IPS DF 6.9 (cell line): ENCODE measurements around the gene CAD.
"Not testable (repeated sequence)": the region's sequence is repeated elsewhere in the genome, so short reads cannot be mapped to it uniquely, and the experiment has no call there.

ENCODE experiments used
- DNase-seq: peaks from one replicate; pipeline ENCODE4 v3.0.0-alpha.2; 2013; ENCODE audit warnings: low read depth, low spot score
- H3K27ac ChIP-seq: one replicate; pipeline ENCODE4 v1.5.1; 2013; ENCODE audit warnings: low read length, control low read depth
- H3K27me3 ChIP-seq: 2 replicates; pipeline ENCODE4 v1.6.1; 2013; ENCODE audit warnings: mild to moderate bottlenecking, low read length; ENCODE audit not compliant: control insufficient read depth, insufficient read depth
- H3K36me3 ChIP-seq: 2 replicates; pipeline ENCODE4 v1.6.1; 2013; ENCODE audit warnings: low read length; ENCODE audit not compliant: control insufficient read depth, insufficient read depth
- H3K4me1 ChIP-seq: 2 replicates; pipeline ENCODE4 v1.6.1; 2013; ENCODE audit warnings: low read length; ENCODE audit not compliant: control insufficient read depth, insufficient read depth
- H3K4me3 ChIP-seq: 2 replicates; pipeline ENCODE4 v1.5.1; 2013; ENCODE audit warnings: mild to moderate bottlenecking, low read length
- H3K9me3 ChIP-seq: 2 replicates; pipeline ENCODE4 v1.6.1; 2013; ENCODE audit warnings: low read length, inconsistent platforms; ENCODE audit not compliant: control insufficient read depth, insufficient read depth
- WGBS: extraction: QIAGEN DNeasy Blood & Tissue Kit; methylation state at CpG from one replicate; pipeline ENCODE4 v1.1.7; 2013; ENCODE audit warnings: mixed read lengths, missing lambda C conversion rate; ENCODE audit not compliant: insufficient read length, insufficient coverage; 5-methylcytosine and 5-hydroxymethylcytosine counted together

CAD gene

DNA sequence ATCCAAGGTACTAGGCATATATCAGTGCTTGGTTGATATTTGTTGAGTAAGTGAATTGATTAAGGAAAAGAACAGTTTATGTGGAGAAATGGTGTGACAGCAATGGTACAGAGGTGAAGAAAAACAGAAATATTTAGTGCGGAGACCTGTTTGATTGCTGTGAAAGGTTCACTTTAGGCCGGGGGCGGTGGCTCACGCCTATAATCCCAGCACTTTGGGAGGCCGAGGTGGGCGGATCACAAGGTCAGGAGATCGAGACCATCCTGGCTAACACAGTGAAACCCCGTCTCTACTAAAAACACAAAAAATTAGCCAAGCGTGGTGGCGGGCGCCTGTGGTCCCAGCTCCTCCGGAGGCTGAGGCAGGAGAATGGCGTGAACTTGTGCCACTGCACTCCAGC, 51.1 kb downstream of the CAD start:
- H3K4me3 ChIP-seq, DNase-seq, H3K27ac ChIP-seq, H3K36me3 ChIP-seq, H3K4me1 ChIP-seq, H3K9me3 ChIP-seq: not testable (repeated sequence)
- peaks cover 24% of the 10 kb centered on the region for H3K27me3 ChIP-seq
- WGBS = no CpG with 5 or more reads among the region's 13 CpGs

DNA sequence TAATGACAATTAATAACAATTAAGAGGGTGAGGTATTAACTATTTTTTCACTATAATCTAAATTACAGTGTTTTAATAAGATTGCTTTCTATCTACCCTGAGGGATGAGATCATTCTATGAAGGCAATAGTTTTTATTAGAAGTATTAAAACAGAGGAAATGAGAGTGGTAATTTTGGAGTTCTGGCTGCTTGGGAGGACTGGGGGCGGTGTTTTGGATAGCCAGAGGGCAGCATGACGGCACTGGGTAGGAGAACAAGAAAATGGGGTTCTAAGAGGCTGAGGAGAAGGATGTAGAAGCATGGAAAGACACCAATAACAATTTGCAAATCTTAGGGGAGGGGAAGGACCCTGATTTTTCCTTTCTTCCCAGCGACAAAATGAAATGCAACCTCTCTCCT, 53.0 kb downstream of the CAD start:
- Histone ChIP-seq H3K9me3 (no peaks in the 10 kb centered on the region), H3K4me3 (no peak overlapping the region), H3K4me1 (no peaks in the 10 kb centered on the region), H3K36me3 (no peaks in the 10 kb centered on the region), H3K27me3 (peaks cover 9% of the 10 kb centered on the region; the same call in 1 of the 2 replicates), H3K27ac (no peak overlapping the region)
- WGBS = no CpG with 5 or more reads among the region's 3 CpGs
- no peak for DNase-seq

DNA sequence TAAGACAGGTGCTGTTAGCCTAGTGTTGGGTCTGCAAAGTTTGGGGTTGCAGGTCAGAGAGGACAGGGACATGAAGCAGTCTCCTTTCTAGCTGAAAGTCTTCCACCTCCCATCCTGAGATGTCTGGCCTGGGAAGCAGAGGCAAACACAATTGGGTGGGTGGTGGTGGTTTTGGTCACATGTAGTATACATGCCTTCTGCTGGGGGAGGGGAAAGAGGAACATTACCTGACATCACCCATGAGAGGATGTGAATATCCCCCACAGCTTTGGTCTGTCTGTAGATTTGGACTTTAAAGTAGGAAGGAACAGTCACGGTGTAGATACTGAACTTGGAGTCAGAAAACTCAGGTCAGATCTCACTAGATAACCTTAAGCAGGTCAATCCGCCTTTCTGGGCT, 53.5 kb downstream of the CAD start:
- no peak overlapping the region for H3K27ac ChIP-seq
- no CpG with 5 or more reads among the region's 2 CpGs for WGBS
- H3K9me3 ChIP-seq = no peaks in the 10 kb centered on the region
- H3K27me3 ChIP-seq = peaks cover 4% of the 10 kb centered on the region; the same call in 1 of the 2 replicates
- H3K4me3 ChIP-seq = no peak overlapping the region
- DNase-seq = no peak
- H3K36me3 ChIP-seq = no peaks in the 10 kb centered on the region
- no peaks in the 10 kb centered on the region for H3K4me1 ChIP-seq

DNA sequence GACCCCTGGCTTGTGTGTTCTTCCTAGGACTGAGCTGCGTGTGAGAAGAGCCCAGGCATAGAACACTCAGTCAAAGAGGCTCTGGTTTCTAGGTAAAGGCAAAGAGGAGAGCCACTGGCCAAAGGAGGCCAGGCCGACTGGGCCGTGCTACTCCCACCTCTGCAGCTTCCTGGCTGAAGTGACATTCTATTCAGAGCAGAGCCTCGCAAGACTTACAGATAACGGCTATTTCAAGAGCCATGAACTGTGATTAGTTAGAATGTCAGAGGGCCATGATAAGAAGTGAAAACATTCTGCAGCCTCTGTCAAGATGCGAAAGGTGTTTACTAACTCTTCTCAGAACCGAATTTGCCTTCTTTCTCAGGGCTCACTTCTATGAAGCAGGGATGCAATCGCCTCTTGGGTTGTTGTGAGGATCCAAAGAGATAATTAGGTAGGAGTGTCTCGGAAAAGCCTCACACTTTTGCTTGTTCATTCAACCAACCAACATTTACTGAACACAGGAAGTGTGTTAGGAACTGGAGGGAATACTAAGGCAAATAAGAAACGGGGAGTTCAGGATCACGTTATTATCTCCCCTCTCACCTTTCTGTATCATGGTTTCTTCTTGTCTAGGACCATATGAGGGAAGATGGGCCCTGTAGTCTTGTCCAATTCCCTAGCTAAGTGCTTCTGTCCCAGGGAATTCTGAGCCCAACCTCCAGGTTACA, 54.6 kb downstream of the CAD start:
- no peak for DNase-seq
- Histone ChIP-seq H3K36me3 (no peaks in the 10 kb centered on the region), H3K4me1 (no peaks in the 10 kb centered on the region), H3K9me3 (no peaks in the 10 kb centered on the region), H3K27me3 (no peaks in the 10 kb centered on the region; the same call in 1 of the 2 replicates), H3K27ac (no peak overlapping the region), H3K4me3 (no peak overlapping the region)
- no CpG with 5 or more reads among the region's 11 CpGs for WGBS

DNA sequence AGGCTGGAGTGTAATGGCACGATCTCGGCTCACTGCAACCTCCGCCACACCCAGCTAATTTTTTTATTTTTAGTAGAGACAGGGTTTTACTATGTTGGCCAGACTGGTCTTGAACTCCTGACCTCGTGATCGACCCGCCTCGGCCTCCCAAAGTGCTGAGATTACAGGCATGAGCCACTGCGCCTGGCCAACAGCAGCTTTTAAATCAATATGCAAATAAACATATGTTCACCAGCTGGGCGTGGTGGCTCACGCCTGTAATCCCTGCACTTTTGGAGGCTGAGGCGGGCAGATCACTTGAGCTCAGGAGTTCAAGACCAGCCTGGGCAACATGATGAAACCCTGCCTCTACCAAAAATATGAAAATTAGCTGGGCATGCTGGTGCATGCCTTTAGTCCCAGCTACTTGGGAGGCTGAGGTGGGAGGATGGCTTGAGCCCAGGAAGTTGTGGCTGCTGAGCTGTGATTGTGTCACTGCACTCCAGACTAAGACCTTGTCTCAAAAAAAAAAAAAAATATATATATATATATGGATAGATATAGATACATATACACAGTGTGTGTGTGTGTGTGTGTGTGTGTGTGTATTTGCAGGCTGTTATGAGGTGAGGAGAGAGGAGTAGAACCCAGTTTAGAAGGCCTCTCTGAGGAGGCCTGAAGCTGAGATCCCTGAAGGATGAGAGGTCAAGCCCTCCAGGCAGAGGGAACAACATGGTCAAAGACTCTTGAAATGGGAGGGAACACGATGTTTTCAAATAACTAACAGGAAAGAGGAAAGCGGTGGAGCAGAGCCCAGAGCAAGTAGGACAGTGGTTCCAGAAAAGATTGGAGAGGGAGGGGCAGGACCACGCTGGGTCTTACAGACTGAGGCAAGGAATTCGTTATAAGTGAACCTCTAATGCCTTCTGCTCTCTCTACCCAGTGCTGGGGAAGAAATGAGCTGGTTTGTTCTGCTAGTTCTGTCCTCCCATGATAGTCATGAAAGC, 55.7 kb downstream of the CAD start:
- H3K4me1 ChIP-seq, H3K27ac ChIP-seq, DNase-seq, H3K4me3 ChIP-seq, H3K27me3 ChIP-seq, H3K9me3 ChIP-seq, H3K36me3 ChIP-seq: not testable (repeated sequence)
- no CpG with 5 or more reads among the region's 15 CpGs for WGBS

DNA sequence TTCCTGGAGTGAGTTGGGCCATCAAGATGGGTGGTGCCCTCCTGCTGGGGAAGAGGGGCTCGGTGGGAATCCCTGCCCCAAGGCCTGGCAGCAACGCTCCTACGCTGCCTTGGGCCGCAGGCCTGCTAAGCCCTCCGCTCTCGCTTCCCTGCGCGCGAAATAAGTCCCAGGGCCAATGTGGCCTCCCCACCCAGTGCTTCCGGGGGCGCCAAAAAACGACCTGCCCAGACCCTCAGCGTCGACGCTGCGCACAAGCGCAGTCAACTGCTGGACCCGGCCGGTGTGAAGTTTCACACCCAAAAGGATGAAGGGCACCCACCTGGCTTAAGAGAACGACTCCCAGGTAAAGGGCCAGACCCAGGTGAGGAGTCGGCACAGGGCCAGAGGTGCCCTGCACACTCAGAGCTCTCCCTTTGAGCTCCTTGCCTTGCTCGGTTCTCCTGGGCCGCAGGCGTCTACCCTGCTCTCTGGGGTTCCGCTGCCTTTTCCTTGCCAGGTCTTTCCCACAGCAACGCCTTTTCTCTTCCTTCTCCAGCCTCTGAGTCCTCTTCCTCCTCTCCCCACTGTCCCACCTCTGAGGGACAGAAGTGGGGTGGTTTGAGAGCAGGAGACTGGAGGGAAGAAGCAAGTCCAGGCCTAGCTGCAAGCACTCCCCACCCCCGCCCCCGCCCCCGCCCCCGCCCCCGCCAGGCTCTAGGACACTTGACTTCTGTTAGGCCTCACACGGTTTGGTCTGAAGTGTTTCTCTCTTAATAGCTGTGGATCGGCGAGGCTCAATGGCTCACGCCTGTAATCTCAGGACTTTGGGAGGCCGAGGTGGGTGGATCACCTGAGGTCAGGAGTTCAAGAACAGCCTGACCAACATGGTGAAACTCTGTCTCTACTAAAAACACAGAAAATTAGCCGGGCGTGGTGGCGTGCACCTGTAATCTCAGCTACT, 58.3 kb downstream of the CAD start, which contains the start of gene DNAJC5G:
Gene DNAJC5G (plus strand): TSS at position 223 of the 940 bp plus-strand sequence. CDS start 1,296 bp downstream, outside the sequence.
- no CpG with 5 or more reads among the region's 39 CpGs for WGBS
- no peaks in the 10 kb centered on the region for H3K36me3 ChIP-seq

DNA sequence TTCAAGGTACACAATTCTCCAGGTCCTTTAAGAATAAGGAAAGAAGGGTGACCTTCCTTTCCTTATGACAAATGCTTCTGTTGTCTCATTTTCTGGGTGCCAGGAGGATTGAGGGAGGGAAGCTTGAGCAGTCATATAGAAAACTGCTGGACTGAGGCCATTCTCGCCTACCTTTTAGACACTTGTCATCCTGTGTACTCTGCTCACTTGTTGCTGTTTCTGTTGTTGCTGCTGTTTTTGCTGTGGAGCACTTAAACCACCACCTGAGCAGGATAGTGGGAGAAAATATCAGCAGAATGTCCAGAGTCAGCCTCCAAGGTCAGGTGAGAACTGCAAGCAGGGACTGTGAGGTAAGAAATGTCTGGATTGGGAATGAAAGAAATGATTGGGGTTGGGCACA, 60.8 kb downstream of the CAD start:
- no CpG with 5 or more reads among the region's 1 CpG for WGBS
- Histone ChIP-seq H3K27ac (no peak overlapping the region), H3K4me1 (peaks cover 8% of the 10 kb centered on the region), H3K9me3 (no peaks in the 10 kb centered on the region), H3K36me3 (no peaks in the 10 kb centered on the region), H3K4me3 (no peak overlapping the region), H3K27me3 (no peaks in the 10 kb centered on the region; the same call in 1 of the 2 replicates)
- no peak for DNase-seq

More for the DNA sequence above, 58.3 kb downstream of the CAD start, which contains the start of gene DNAJC5G:
- H3K9me3 ChIP-seq = no peaks in the 10 kb centered on the region
- no peaks in the 10 kb centered on the region; the same call in 1 of the 2 replicates for H3K27me3 ChIP-seq
- H3K4me3 ChIP-seq = no peak within 1 kb of the TSS
- no peak within 1 kb of the TSS for H3K27ac ChIP-seq
- no peaks in the 10 kb centered on the region for H3K4me1 ChIP-seq
- DNase-seq = no peak

DNA sequence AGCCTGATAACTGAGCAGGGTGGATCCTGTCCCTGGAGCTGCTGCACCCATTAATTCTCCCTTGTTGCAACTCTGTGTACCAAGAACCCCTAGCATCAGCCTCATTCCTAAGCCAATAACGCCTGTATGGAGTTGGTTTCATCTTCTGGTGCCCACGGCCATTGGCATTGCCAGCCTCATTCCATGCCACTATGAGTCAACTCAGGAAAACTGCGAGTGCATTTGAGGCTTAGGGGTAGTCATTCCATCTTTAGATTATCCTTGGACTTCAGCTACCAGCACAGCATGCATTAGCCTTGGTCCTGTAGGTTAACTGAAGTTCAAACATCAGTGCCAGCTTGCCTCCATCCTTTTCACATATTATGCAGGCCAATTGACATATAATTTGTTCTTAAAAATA, 63.7 kb downstream of the CAD start:
- Histone ChIP-seq H3K27me3 (no peaks in the 10 kb centered on the region; the same call in 1 of the 2 replicates), H3K9me3 (no peaks in the 10 kb centered on the region), H3K4me3 (no peak overlapping the region), H3K36me3 (no peaks in the 10 kb centered on the region), H3K4me1 (peaks cover 8% of the 10 kb centered on the region), H3K27ac (no peak overlapping the region)
- DNase-seq = no peak
- WGBS = no CpG with 5 or more reads among the region's 3 CpGs

DNA sequence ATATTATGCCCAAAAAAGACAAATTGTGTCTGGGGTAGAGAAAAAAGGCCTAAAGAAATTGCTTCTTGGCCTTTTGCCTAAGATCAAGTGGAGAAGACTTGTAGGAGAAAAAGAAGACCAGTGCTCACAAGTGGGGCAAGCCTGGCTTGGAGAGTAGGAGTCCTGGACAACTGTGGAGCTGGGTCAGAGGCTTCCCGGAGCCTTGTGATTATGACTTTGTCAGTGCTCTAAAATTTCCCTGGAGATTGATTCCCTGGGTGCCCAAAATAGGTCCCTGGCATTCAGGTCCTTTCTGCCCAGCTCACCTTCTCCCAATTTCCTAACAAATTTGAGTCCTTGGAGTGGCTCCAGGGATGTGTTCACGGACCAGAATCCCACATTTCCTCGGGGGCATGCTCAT, 64.3 kb downstream of the CAD start:
- no peak overlapping the region for H3K27ac ChIP-seq
- WGBS = no CpG with 5 or more reads among the region's 3 CpGs
- no peaks in the 10 kb centered on the region for H3K9me3 ChIP-seq
- no peak overlapping the region for H3K4me3 ChIP-seq
- no peaks in the 10 kb centered on the region; the same call in 1 of the 2 replicates for H3K27me3 ChIP-seq
- H3K4me1 ChIP-seq = peaks cover 8% of the 10 kb centered on the region
- DNase-seq = no peak
- no peaks in the 10 kb centered on the region for H3K36me3 ChIP-seq
